Kidney (tissue), 14 donors: Measurements from ENCODE around the gene OR6C74. TPM values are rescaled to one million over a fixed set of nuclear protein-coding genes. Genes with fewer than 3 reads are reported as not detected.

Experiments used
- DNase-seq, 5 donors: peaks; one replicate each; pipeline ENCODE4 v3.0.0-alpha.2; 2013 to 2020
- FAIRE-seq: peaks from 2 replicates; lab custom pipeline; 2012; peaks lifted over from hg19 to GRCh38; lab: Jason Lieb, UNC
- H3K27ac ChIP-seq, 2 donors: one replicate each; pipeline ENCODE4 v1.7.0; 2013; ENCODE audit warnings: low read depth in 2 of 2, low read length in 2 of 2, inconsistent platforms in 1 of 2
- H3K27me3 ChIP-seq: one replicate; pipeline ENCODE4 v1.7.1; 2013; ENCODE audit warnings: low read length, inconsistent platforms; ENCODE audit not compliant: control insufficient read depth, insufficient read depth
- H3K36me3 ChIP-seq, 3 donors: one replicate each; pipeline versions ENCODE4 v1.7.0 to v1.7.1; 2013; ENCODE audit warnings: low read length in 3 of 3, control low read depth in 1 of 3, inconsistent platforms in 1 of 3; ENCODE audit not compliant: insufficient read depth in 3 of 3, control insufficient read depth in 2 of 3
- H3K4me1 ChIP-seq, 3 donors: one replicate each; pipeline versions ENCODE4 v1.7.0 to v1.7.1; 2013; ENCODE audit warnings: low read length in 3 of 3, inconsistent platforms in 1 of 3, low read depth in 1 of 3; ENCODE audit not compliant: control insufficient read depth in 2 of 3, insufficient read depth in 2 of 3
- H3K4me3 ChIP-seq, 3 donors: one replicate each; pipeline versions ENCODE4 v1.7.0 to v1.8.1; 2013; ENCODE audit warnings: low read length in 3 of 3, control low read depth in 1 of 3, inconsistent platforms in 1 of 3
- H3K9ac ChIP-seq, 3 donors: one replicate each; pipeline versions ENCODE4 v1.7.0 to v1.7.1; 2013; ENCODE audit warnings: low read length in 3 of 3, control low read depth in 1 of 3, inconsistent platforms in 1 of 3
- H3K9me3 ChIP-seq, 3 donors: one replicate each; pipeline versions ENCODE4 v1.7.0 to v1.7.1; 2013; ENCODE audit warnings: low read length in 3 of 3, control low read depth in 1 of 3, inconsistent platforms in 1 of 3; ENCODE audit not compliant: control insufficient read depth in 2 of 3, insufficient read depth in 1 of 3
- intact Hi-C: fragments of 100-400 bp; cut with DNase I; formaldehyde crosslinking; loops from one replicate; pipeline ENCODE4 v1.11.1; 2022
- polyA plus RNA-seq: library from polyadenylated mRNA; stranded (reverse); fragments of 350-450 nt; fragmentation: Illumina TruSeq; extraction: RNeasy Lipid Tissue Mini Kit (QIAGEN cat#74804); gene quantifications from one replicate; pipeline ENCODE4 v1.2.3, GENCODE V29; 2014; ENCODE audit warnings: low read depth, low replicate concordance; ENCODE audit not compliant: insufficient read depth
- total RNA-seq: library from RNA; stranded (reverse); fragmentation: NEBNext Ultra II Directional; extraction: Animal tissue kit (Norgen Biotek cat#: 25700); gene quantifications from one replicate; pipeline ENCODE4 v1.2.1, GENCODE V29; 2021
- TF ChIP-seq, protein P1 (sequence below): IDR thresholded peaks from 3 replicates; pipeline ENCODE4 v1.5.1; 2012; ENCODE audit warnings: mild to moderate bottlenecking, moderate library complexity, borderline replicate concordance; ENCODE audit not compliant: insufficient read depth; ENCODE audit errors: extremely low read depth
- donor health status: control.
- donor health status: control.
- donor health status: control.
- donor health status: control.
- donor health status: control.
- donor health status: DM: yes; HTN: yes; CAD: no.
- donor health status: Normal renal cell carcinoma (clear cell type).

OR6C74 gene
- total and polyA plus RNA-seq, 2 donors from 2014 or later, result not detected

DNA sequence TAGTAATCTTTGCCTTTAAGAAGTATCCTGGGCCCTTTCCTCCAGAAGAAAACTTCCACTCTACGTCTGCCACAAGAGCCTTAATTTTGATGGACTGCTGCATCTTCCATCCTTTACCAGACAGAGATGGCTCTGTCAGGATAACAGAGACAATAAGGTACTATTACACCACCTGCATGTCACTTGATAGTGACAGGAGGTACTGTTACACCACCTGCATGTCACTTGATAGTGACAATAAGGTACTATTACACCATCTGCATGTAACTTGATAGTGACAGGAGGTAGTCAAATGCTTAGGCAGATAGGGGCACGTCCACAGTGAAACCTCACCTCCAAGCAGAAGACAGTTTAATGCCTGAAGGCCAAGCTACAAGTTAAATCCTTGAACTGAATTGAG is 13.9 kb downstream of the OR6C74 start:
- peak in 2 of 5 donors; percentile 9 to 16 for DNase-seq
- intact Hi-C loops, result no loop called here

DNA sequence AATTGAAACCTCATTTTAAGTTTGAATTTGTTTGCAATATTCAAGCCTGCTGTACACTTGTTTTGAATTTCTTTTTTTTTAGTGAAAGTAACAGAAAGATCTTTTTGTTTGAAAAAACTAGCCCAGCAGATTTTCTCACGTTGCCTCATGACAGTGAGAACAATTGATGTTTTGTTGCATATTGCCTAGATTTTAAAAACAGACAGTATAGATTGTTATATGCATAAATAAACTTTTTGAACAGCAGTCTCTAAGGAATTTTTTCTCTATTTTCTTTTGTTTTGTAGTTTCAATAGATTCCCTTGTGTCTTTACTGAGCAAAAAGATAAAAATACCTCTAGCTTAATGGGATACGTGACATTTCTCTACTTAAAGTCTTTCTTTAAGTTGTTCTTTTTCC is 36.6 kb downstream of the OR6C74 start:
- DNase-seq (no peak), FAIRE-seq (no peak)
- H3K9ac ChIP-seq, result no peak overlapping the region
- intact Hi-C loops, result no loop called here
- H3K9me3 ChIP-seq, result no peaks in the 10 kb centered on the region
- no peak overlapping the region for H3K27ac ChIP-seq
- TF ChIP-seq, protein P1, sequence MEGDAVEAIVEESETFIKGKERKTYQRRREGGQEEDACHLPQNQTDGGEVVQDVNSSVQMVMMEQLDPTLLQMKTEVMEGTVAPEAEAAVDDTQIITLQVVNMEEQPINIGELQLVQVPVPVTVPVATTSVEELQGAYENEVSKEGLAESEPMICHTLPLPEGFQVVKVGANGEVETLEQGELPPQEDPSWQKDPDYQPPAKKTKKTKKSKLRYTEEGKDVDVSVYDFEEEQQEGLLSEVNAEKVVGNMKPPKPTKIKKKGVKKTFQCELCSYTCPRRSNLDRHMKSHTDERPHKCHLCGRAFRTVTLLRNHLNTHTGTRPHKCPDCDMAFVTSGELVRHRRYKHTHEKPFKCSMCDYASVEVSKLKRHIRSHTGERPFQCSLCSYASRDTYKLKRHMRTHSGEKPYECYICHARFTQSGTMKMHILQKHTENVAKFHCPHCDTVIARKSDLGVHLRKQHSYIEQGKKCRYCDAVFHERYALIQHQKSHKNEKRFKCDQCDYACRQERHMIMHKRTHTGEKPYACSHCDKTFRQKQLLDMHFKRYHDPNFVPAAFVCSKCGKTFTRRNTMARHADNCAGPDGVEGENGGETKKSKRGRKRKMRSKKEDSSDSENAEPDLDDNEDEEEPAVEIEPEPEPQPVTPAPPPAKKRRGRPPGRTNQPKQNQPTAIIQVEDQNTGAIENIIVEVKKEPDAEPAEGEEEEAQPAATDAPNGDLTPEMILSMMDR, result no peak
- no peaks in the 10 kb centered on the region for H3K27me3 ChIP-seq
- no peak overlapping the region for H3K4me3 ChIP-seq
- H3K36me3 ChIP-seq, result no peaks in the 10 kb centered on the region
- H3K4me1 ChIP-seq, result no peaks in the 10 kb centered on the region

More for the DNA sequence above, 13.9 kb downstream of the OR6C74 start:
- peaks cover 0 to 2% (median 0%) of the 10 kb centered on the region in 3 donors for H3K9me3 ChIP-seq
- H3K27ac ChIP-seq, result no peak overlapping the region
- no peaks in the 10 kb centered on the region for H3K36me3 ChIP-seq
- no peak overlapping the region for H3K4me3 ChIP-seq
- no peaks in the 10 kb centered on the region for H3K4me1 ChIP-seq
- H3K27me3 ChIP-seq, result no peaks in the 10 kb centered on the region
- TF ChIP-seq, protein P1, result no peak
- H3K9ac ChIP-seq, result no peak overlapping the region
- FAIRE-seq, result no peak

DNA sequence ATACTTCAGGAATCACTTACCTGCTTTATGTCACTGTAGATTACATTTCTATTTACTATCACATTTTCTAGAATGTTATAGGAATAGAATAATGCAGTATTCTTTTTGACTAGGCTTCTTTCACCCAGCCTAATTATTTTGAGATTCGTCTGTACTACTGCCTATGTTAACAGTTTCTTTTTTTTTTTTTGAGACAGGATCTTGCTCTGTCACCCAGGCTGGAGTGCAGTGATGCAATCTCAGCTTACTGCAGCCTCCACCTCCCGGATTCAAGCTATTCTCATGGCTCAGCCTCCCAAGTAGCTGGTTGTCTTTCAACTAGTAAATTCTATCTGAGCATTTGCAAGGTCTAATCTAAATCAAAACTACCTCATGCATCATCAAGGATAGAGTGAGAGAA is 45.6 kb downstream of the OR6C74 start:
- Histone ChIP-seq H3K4me1 (no peaks in the 10 kb centered on the region), H3K27me3 (no peaks in the 10 kb centered on the region), H3K36me3 (no peaks in the 10 kb centered on the region), H3K27ac (no peak overlapping the region), H3K9ac (no peak overlapping the region), H3K9me3 (no peaks in the 10 kb centered on the region), H3K4me3 (no peak overlapping the region)
- FAIRE-seq, result no peak
- TF ChIP-seq, protein P1, result no peak
- DNase-seq, result no peak
- intact Hi-C loops, result no loop called here

Other genes with a start within 250 kb of the OR6C74 start
- not detected for gene NEUROD4, start 224.6 kb upstream of the OR6C74 start, total RNA-seq
- not detected for gene NEUROD4, start 224.6 kb upstream of the OR6C74 start, polyA plus RNA-seq
- gene OR9K2, start 118.2 kb upstream of the OR6C74 start, total RNA-seq, result not detected
- gene OR9K2, start 118.2 kb upstream of the OR6C74 start, polyA plus RNA-seq, result not detected
- not detected for gene OR10A7, start 23.6 kb upstream of the OR6C74 start, total RNA-seq
- gene OR10A7, start 23.6 kb upstream of the OR6C74 start, polyA plus RNA-seq, result not detected
- gene OR6C6, start 52.0 kb downstream of the OR6C74 start, total RNA-seq, result not detected
- gene OR6C6, start 52.0 kb downstream of the OR6C74 start, polyA plus RNA-seq, result not detected
- gene OR6C1, start 69.7 kb downstream of the OR6C74 start, total RNA-seq, result not detected
- not detected for gene OR6C1, start 69.7 kb downstream of the OR6C74 start, polyA plus RNA-seq
- gene OR6C3, start 86.1 kb downstream of the OR6C74 start, total RNA-seq, result not detected
- gene OR6C3, start 86.1 kb downstream of the OR6C74 start, polyA plus RNA-seq, result not detected
- not detected for gene OR6C75, start 118.4 kb downstream of the OR6C74 start, total RNA-seq
- not detected for gene OR6C75, start 118.4 kb downstream of the OR6C74 start, polyA plus RNA-seq
- gene OR6C65, start 155.9 kb downstream of the OR6C74 start, total RNA-seq, result not detected
- not detected for gene OR6C65, start 155.9 kb downstream of the OR6C74 start, polyA plus RNA-seq
- gene OR6C76, start 181.6 kb downstream of the OR6C74 start, total RNA-seq, result not detected
- gene OR6C76, start 181.6 kb downstream of the OR6C74 start, polyA plus RNA-seq, result not detected
- gene OR6C2, start 199.5 kb downstream of the OR6C74 start, total RNA-seq, result not detected
- not detected for gene OR6C2, start 199.5 kb downstream of the OR6C74 start, polyA plus RNA-seq
- not detected for gene OR6C70, start 225.5 kb downstream of the OR6C74 start, total RNA-seq
- not detected for gene OR6C70, start 225.5 kb downstream of the OR6C74 start, polyA plus RNA-seq
- gene OR6C68, start 247.8 kb downstream of the OR6C74 start, total RNA-seq, result not detected
- gene OR6C68, start 247.8 kb downstream of the OR6C74 start, polyA plus RNA-seq, result not detected